Measurements from ENCODE around the gene MRGPRX3. TPM values are rescaled to one million over a fixed set of nuclear protein-coding genes. Genes with fewer than 3 reads are reported as not detected.

The MRGPRX3 gene
- total and polyA plus RNA-seq, 12 donors, result not detected

DNA sequence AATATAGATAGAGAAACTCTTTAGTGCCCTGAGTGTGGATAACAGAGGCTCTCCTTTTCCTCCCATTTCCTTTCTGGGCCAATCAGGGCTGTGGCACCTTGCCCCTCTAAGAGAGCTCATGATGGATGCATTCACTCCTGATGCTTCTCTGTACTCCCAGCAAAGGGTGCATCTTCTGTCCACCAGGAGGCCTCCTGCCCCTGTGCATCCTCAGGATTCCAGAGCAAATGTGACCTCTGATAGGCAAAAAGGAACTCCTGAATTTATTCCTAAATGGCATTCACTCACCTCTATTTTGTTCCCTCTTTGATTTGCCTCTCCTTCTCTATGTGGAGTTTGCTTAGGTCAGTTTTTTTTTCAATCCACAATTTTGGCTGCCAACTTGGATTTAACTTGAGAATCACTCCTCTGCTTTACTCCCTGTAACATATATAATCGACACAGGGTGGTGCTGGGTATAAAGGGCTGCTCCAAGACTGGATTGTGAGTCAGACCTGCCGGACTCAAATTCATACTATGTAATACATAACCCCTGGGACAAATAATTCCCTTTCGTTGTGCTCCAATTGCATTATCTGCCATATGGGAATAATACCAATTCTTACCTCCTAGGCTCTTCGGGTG, 39.1 kb downstream of the MRGPRX3 start:
- DNase-seq, result peak; percentile 26 to 65 (median 42)
- Histone ChIP-seq H3K9me3 (replicated peaks in 1 of 3) (no peaks in the 10 kb centered on the region), H3K4me1 (replicated peaks in 1 of 2) (no peaks in the 10 kb centered on the region), H3K4me3 (no peak overlapping the region), H3K27me3 (peaks cover 10% of the 10 kb centered on the region), H3K27ac (no peak overlapping the region), H3K36me3 (replicated peaks in 1 of 2) (no peaks in the 10 kb centered on the region)
- intact Hi-C loops (cut with DNase I), result no loop called here
- WGBS, 4 donors, result 55 to 77% (median 66%) methylated on average over 4 of the region's 4 CpGs
- TF ChIP-seq POLR2A (IDR thresholded peaks at IDR 0.05), result no peak
- peak; percentile 24 to 63 (median 42) for TF ChIP-seq CTCF (IDR thresholded peaks at IDR 0.05)

DNA sequence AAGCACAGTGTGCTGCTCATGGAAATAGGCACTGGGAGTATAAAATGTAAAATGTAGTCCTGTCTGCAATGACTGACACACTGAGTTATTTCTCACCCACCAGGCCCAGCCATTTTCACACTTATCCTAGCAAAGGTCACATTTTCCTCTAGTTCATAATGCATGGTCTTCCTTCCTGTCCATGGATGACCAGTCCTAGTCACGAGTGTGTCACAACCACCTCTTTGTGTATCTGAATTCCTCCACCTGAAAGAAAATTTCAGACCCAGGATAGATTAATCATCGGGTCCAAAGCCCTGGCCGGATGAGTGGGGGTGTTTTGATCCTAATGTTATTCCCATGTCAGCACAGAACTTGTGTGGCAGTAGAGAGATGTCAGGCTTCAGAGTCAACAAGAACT, 40.3 kb downstream of the MRGPRX3 start, which contains the start of gene MRGPRX4:
Gene MRGPRX4 (plus strand): TSS at position 172 of the 400 bp plus-strand sequence. CDS start 420 bp downstream, outside the sequence.
- Histone ChIP-seq H3K36me3 (replicated peaks in 1 of 2) (no peaks in the 10 kb centered on the region), H3K4me3 (no peak within 1 kb of the TSS), H3K27ac (no peak within 1 kb of the TSS), H3K27me3 (peaks cover 10% of the 10 kb centered on the region), H3K9me3 (replicated peaks in 1 of 3) (no peaks in the 10 kb centered on the region), H3K4me1 (replicated peaks in 1 of 2) (no peaks in the 10 kb centered on the region)
- intact Hi-C loops (cut with DNase I), result no loop called here
- 67 to 80% (median 77%) methylated on average over 3 of the region's 3 CpGs for WGBS, 4 donors
- TF ChIP-seq POLR2A (IDR thresholded peaks at IDR 0.05) (no peak), CTCF (IDR thresholded peaks at IDR 0.05) (no peak)
- no peak for DNase-seq

DNA sequence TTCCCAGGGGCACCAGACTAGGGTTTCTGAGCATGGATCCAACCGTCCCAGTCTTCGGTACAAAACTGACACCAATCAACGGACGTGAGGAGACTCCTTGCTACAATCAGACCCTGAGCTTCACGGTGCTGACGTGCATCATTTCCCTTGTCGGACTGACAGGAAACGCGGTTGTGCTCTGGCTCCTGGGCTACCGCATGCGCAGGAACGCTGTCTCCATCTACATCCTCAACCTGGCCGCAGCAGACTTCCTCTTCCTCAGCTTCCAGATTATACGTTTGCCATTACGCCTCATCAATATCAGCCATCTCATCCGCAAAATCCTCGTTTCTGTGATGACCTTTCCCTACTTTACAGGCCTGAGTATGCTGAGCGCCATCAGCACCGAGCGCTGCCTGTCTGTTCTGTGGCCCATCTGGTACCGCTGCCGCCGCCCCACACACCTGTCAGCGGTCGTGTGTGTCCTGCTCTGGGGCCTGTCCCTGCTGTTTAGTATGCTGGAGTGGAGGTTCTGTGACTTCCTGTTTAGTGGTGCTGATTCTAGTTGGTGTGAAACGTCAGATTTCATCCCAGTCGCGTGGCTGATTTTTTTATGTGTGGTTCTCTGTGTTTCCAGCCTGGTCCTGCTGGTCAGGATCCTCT, 41.0 kb downstream of the MRGPRX3 start:
- DNase-seq, result no peak
- TF ChIP-seq CTCF (IDR thresholded peaks at IDR 0.05) (no peak), POLR2A (IDR thresholded peaks at IDR 0.05) (no peak)
- intact Hi-C loops (cut with DNase I), result no loop called here
- Histone ChIP-seq H3K36me3 (replicated peaks in 1 of 2) (no peaks in the 10 kb centered on the region), H3K4me1 (replicated peaks in 1 of 2) (no peaks in the 10 kb centered on the region), H3K4me3 (no peak overlapping the region), H3K9me3 (replicated peaks in 1 of 3) (no peaks in the 10 kb centered on the region), H3K27ac (no peak overlapping the region), H3K27me3 (peaks cover 15% of the 10 kb centered on the region)
- WGBS, 4 donors, result 82 to 88% (median 85%) methylated on average over 24 to 28 of the region's 28 CpGs

Small RNAs within 50 kb of the gene (small RNA-seq; reads per million reads assigned to genes)
- gene HIGD1AP5, result 0 reads per million in 2 donors

Other genes starting within 250 kb of the MRGPRX3 start
- gene SERGEF, start 119.5 kb upstream of the MRGPRX3 start, total RNA-seq, result 10 to 100 TPM; 31.2 to 46.4 (median 38.0) TPM
- gene SERGEF, start 119.5 kb upstream of the MRGPRX3 start, polyA plus RNA-seq, result 100 to 1,000 TPM in 2 of 3 donors, 10 to 100 TPM in 1; 21.7 to 216 (median 133) TPM
- under 1 TPM in 6 of 9 donors, not detected in 3; 0.11 to 0.39 (median 0.19) TPM for gene TPH1, start 86.3 kb upstream of the MRGPRX3 start, total RNA-seq
- gene TPH1, start 86.3 kb upstream of the MRGPRX3 start, polyA plus RNA-seq, result under 1 TPM; 0.11 to 0.20 (median 0.16) TPM
- gene SAAL1, start 26.5 kb upstream of the MRGPRX3 start, total RNA-seq, result 10 to 100 TPM in 5 of 9 donors, 1 to 10 TPM in 4; 3.7 to 13.2 (median 10.3) TPM
- 10 to 100 TPM; 11.4 to 15.9 (median 15.7) TPM for gene SAAL1, start 26.5 kb upstream of the MRGPRX3 start, polyA plus RNA-seq
- not detected for gene MRGPRX4, start 40.3 kb downstream of the MRGPRX3 start, total RNA-seq
- gene MRGPRX4, start 40.3 kb downstream of the MRGPRX3 start, polyA plus RNA-seq, result not detected
- gene SAA4, start 104.2 kb downstream of the MRGPRX3 start, total RNA-seq, result 1 to 10 TPM in 1 of 9 donors, under 1 TPM in 4, not detected in 4; 0.32 to 3.4 (median 0.70) TPM
- 1 to 10 TPM; 1.5 to 4.2 (median 2.8) TPM for gene SAA4, start 104.2 kb downstream of the MRGPRX3 start, polyA plus RNA-seq
- gene SAA2, start 116.1 kb downstream of the MRGPRX3 start, total RNA-seq, result 10 to 100 TPM in 1 of 9 donors, 1 to 10 TPM in 7, under 1 TPM in 1; 0.28 to 12.5 (median 5.1) TPM
- 10 to 100 TPM in 2 of 3 donors, 1 to 10 TPM in 1; 9.2 to 90.3 (median 11.2) TPM for gene SAA2, start 116.1 kb downstream of the MRGPRX3 start, polyA plus RNA-seq
- 10 to 100 TPM in 5 of 9 donors, 1 to 10 TPM in 3, not detected in 1; 1.8 to 38.1 (median 15.2) TPM for gene SAA1, start 133.7 kb downstream of the MRGPRX3 start, total RNA-seq
- gene SAA1, start 133.7 kb downstream of the MRGPRX3 start, polyA plus RNA-seq, result 1,000 to 10,000 TPM in 1 of 3 donors, 10 to 100 TPM in 2; 20.0 to 1,277 (median 91.0) TPM
- 10 to 100 TPM; 12.1 to 49.3 (median 24.0) TPM for gene HPS5, start 189.6 kb downstream of the MRGPRX3 start, total RNA-seq
- 10 to 100 TPM; 10.5 to 20.2 (median 11.3) TPM for gene HPS5, start 189.6 kb downstream of the MRGPRX3 start, polyA plus RNA-seq
- 10 to 100 TPM; 34.5 to 86.4 (median 45.8) TPM for gene GTF2H1, start 190.0 kb downstream of the MRGPRX3 start, total RNA-seq
- gene GTF2H1, start 190.0 kb downstream of the MRGPRX3 start, polyA plus RNA-seq, result 10 to 100 TPM; 18.0 to 49.8 (median 24.7) TPM